Neural progenitor cell (in vitro differentiated cells): ENCODE measurements around the gene AKAP6.

Experiments used
- CTCF ChIP-seq: fragments of 200-600 bp; sonication (generic); IDR thresholded peaks from 2 replicates; pipeline ENCODE4 v1.5.1; 2017; ENCODE audit warnings: antibody characterized with exemption, mild to moderate bottlenecking
- EZH2 ChIP-seq: fragments of 200-600 bp; sonication (generic); IDR thresholded peaks from 2 replicates; pipeline ENCODE4 v1.6.1; 2017; ENCODE audit warnings: antibody characterized with exemption, mild to moderate bottlenecking, moderate library complexity

- no peak for TF ChIP-seq CTCF
- TF ChIP-seq EZH2 = no peak
Observed at GRCh38 chr14:32808644-32809043, 479.5 kb downstream of the AKAP6 start.
